Lower lobe of right lung (tissue), 2 donors: Measurements from ENCODE around the gene NBPF3. TPM values are rescaled to one million over a fixed set of nuclear protein-coding genes. Genes with fewer than 3 reads are reported as not detected.

ENCODE experiments used
- ATAC-seq, 2 donors: fragments of 200-7000 bp; cut with Tn5 transposase; one replicate each; pipeline ENCODE4 v1.9.1; 2020 to 2022; ENCODE audit warnings: mild to moderate bottlenecking in 2 of 2, moderate library complexity in 2 of 2
- DNase-seq: peaks from one replicate; pipeline ENCODE4 v3.0.0-alpha.2; 2020
- H3K27ac ChIP-seq: fragments of 200-600 bp; one replicate; pipeline ENCODE4 v1.8.0; 2022
- H3K27me3 ChIP-seq: fragments of 200-600 bp; one replicate; pipeline ENCODE4 v1.8.0; 2022; ENCODE audit warnings: low read depth
- H3K36me3 ChIP-seq: fragments of 200-600 bp; one replicate; pipeline ENCODE4 v1.8.0; 2022; ENCODE audit warnings: mild to moderate bottlenecking
- H3K4me1 ChIP-seq: fragments of 200-600 bp; one replicate; pipeline ENCODE4 v1.8.0; 2022
- H3K4me3 ChIP-seq: fragments of 200-600 bp; one replicate; pipeline ENCODE4 v1.8.0; 2022; ENCODE audit warnings: mild to moderate bottlenecking
- H3K9me3 ChIP-seq: fragments of 200-600 bp; one replicate; pipeline ENCODE4 v1.8.0; 2022
- CTCF ChIP-seq: fragments of 200-600 bp; IDR thresholded peaks from one replicate; pipeline ENCODE4 v1.8.0; 2022; ENCODE audit warnings: antibody characterized with exemption, mild to moderate bottlenecking
- intact Hi-C: fragments of 100-400 bp; cut with DNase I; formaldehyde crosslinking; loops from one replicate; pipeline ENCODE4 v1.11.0; 2022
- total RNA-seq: library from RNA; stranded (reverse); fragmentation: NEBNext Ultra II Directional; extraction: Animal tissue kit (Norgen Biotek cat#: 25700); gene quantifications from one replicate; pipeline ENCODE4 v1.2.1, GENCODE V29; 2021
- donor health status: DM: no; HTN: yes; CAD: no; lungs with severe emphysema.

The NBPF3 gene
- total RNA-seq, 1 donor from 2014 or later = 9.5 TPM

GRCh38 chr1:21497466-21498061, 57.6 kb downstream of the NBPF3 start:
- H3K27me3 ChIP-seq = no peaks in the 10 kb centered on the region
- H3K9me3 ChIP-seq = no peaks in the 10 kb centered on the region
- no peaks in the 10 kb centered on the region for H3K4me1 ChIP-seq
- no peak for DNase-seq
- intact Hi-C loops = no loop called here
- no peaks in the 10 kb centered on the region for H3K36me3 ChIP-seq
- TF ChIP-seq CTCF = no peak
- no peak overlapping the region for H3K27ac ChIP-seq
- H3K4me3 ChIP-seq = no peak overlapping the region
- no peak for ATAC-seq

GRCh38 chr1:21499283-21499950, 59.5 kb downstream of the NBPF3 start:
- TF ChIP-seq CTCF = no peak
- ATAC-seq (no peak), DNase-seq (no peak)
- Histone ChIP-seq H3K27ac (no peak overlapping the region), H3K9me3 (no peaks in the 10 kb centered on the region), H3K4me1 (no peaks in the 10 kb centered on the region), H3K36me3 (no peaks in the 10 kb centered on the region), H3K27me3 (no peaks in the 10 kb centered on the region), H3K4me3 (no peak overlapping the region)
- intact Hi-C loops = no loop called here

- peaks cover 27% of the 10 kb centered on the region for H3K27me3 ChIP-seq
- no peaks in the 10 kb centered on the region for H3K36me3 ChIP-seq
- no peak for ATAC-seq
- intact Hi-C loops = no loop called here
- H3K27ac ChIP-seq = no peak overlapping the region
- no peak overlapping the region for H3K4me3 ChIP-seq
- H3K4me1 ChIP-seq = peaks cover 5% of the 10 kb centered on the region
- TF ChIP-seq CTCF = no peak
- no peaks in the 10 kb centered on the region for H3K9me3 ChIP-seq
- DNase-seq = no peak
Observed at GRCh38 chr1:21503706-21504377, 63.9 kb downstream of the NBPF3 start.

GRCh38 chr1:21506804-21507203, 66.9 kb downstream of the NBPF3 start:
- H3K27me3 ChIP-seq = peaks cover 38% of the 10 kb centered on the region
- H3K4me1 ChIP-seq = peaks cover 24% of the 10 kb centered on the region
- intact Hi-C loops = no loop called here
- TF ChIP-seq CTCF = no peak
- DNase-seq (no peak), ATAC-seq (no peak)
- no peak overlapping the region for H3K4me3 ChIP-seq
- H3K27ac ChIP-seq = no peak overlapping the region
- H3K9me3 ChIP-seq = no peaks in the 10 kb centered on the region
- no peaks in the 10 kb centered on the region for H3K36me3 ChIP-seq

GRCh38 chr1:21507511-21508270, 67.8 kb downstream of the NBPF3 start:
- peaks cover 31% of the 10 kb centered on the region for H3K4me1 ChIP-seq
- no peak for TF ChIP-seq CTCF
- DNase-seq (no peak), ATAC-seq (no peak)
- intact Hi-C loops = no loop called here
- no peaks in the 10 kb centered on the region for H3K36me3 ChIP-seq
- H3K4me3 ChIP-seq = no peak overlapping the region
- H3K27ac ChIP-seq = no peak overlapping the region
- H3K9me3 ChIP-seq = no peaks in the 10 kb centered on the region
- H3K27me3 ChIP-seq = peaks cover 38% of the 10 kb centered on the region
